ENCODE data around the gene ERBB4. TPM values are rescaled to one million over a fixed set of nuclear protein-coding genes. Genes with fewer than 3 reads are reported as not detected.

The ERBB4 gene
- total RNA-seq, 1 donor from 2014 or later, result 1.2 TPM

DNA sequence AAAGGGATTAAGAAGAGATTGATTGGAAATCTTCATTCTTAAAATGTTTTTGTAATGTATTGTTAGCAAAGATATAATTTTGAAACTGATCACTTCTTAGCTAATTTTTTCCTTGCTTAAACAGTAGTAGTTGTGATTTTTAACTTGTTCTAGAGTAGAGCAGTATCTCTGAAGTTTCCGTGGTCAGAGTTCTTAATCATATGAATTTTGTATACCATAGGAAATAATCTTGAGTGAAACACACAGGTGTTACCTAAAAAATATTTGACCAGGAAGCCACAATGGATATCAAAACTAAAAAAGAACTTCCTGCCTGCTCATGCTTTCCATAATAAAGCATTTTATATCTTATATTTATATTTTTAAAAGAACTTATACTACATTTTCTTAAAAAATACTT is 907.1 kb downstream of the ERBB4 start:
- no peak overlapping the region for H2AFZ ChIP-seq (ENCODE audit: low read depth, low read length)
- H3K9me3 Mint-ChIP-seq (ENCODE audit: unreplicated experiment), result no peaks in the 10 kb centered on the region
- H3K9ac ChIP-seq (ENCODE audit: low read length), result no peak overlapping the region
- TF ChIP-seq, protein P1, sequence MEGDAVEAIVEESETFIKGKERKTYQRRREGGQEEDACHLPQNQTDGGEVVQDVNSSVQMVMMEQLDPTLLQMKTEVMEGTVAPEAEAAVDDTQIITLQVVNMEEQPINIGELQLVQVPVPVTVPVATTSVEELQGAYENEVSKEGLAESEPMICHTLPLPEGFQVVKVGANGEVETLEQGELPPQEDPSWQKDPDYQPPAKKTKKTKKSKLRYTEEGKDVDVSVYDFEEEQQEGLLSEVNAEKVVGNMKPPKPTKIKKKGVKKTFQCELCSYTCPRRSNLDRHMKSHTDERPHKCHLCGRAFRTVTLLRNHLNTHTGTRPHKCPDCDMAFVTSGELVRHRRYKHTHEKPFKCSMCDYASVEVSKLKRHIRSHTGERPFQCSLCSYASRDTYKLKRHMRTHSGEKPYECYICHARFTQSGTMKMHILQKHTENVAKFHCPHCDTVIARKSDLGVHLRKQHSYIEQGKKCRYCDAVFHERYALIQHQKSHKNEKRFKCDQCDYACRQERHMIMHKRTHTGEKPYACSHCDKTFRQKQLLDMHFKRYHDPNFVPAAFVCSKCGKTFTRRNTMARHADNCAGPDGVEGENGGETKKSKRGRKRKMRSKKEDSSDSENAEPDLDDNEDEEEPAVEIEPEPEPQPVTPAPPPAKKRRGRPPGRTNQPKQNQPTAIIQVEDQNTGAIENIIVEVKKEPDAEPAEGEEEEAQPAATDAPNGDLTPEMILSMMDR (IDR thresholded peaks at IDR 0.05; ENCODE audit: insufficient read depth, low read depth, low read length), result no peak
- no peaks in the 10 kb centered on the region for H3K4me1 Mint-ChIP-seq (ENCODE audit: low read depth, unreplicated experiment)
- no peak overlapping the region for H3K27ac Mint-ChIP-seq (ENCODE audit: unreplicated experiment)
- no peaks in the 10 kb centered on the region for H3K36me3 ChIP-seq (ENCODE audit: insufficient read depth, low read length)
- no peak for FAIRE-seq
- H3K9me3 ChIP-seq (ENCODE audit: insufficient read depth, low read depth, low read length), result no peaks in the 10 kb centered on the region
- no peak overlapping the region for H3K27ac ChIP-seq (ENCODE audit: low read depth, low read length)
- no peaks in the 10 kb centered on the region for H4K20me1 ChIP-seq (ENCODE audit: insufficient read depth, low read length)
- H3K4me3 ChIP-seq (ENCODE audit: insufficient read depth, low read depth, low read length), result no peak overlapping the region
- H3K27me3 Mint-ChIP-seq (ENCODE audit: low read depth, unreplicated experiment), result no peaks in the 10 kb centered on the region
- H3K4me1 ChIP-seq (ENCODE audit: insufficient read depth, low read length), result no peaks in the 10 kb centered on the region
- H3K36me3 Mint-ChIP-seq (ENCODE audit: low read depth, unreplicated experiment), result no peaks in the 10 kb centered on the region
- H3K4me2 ChIP-seq (ENCODE audit: low read length), result no peak overlapping the region
- H3K79me2 ChIP-seq (ENCODE audit: insufficient read depth, low read length), result no peaks in the 10 kb centered on the region
- DNase-seq (ENCODE audit: low read depth), result no peak
- no peaks in the 10 kb centered on the region for H3K27me3 ChIP-seq (ENCODE audit: insufficient read depth, low read length)
- no peak overlapping the region for H3K4me3 Mint-ChIP-seq (ENCODE audit: unreplicated experiment)

- H4K20me1 ChIP-seq (ENCODE audit: insufficient read depth, low read length), result no peaks in the 10 kb centered on the region
- H2AFZ ChIP-seq (ENCODE audit: low read depth, low read length), result no peak overlapping the region
- FAIRE-seq, result no peak
- Mint-ChIP-seq H3K27me3 (ENCODE audit: low read depth, unreplicated experiment) (no peaks in the 10 kb centered on the region), H3K36me3 (ENCODE audit: low read depth, unreplicated experiment) (no peaks in the 10 kb centered on the region), H3K9me3 (ENCODE audit: unreplicated experiment) (no peaks in the 10 kb centered on the region), H3K27ac (ENCODE audit: unreplicated experiment) (no peak overlapping the region), H3K4me3 (ENCODE audit: unreplicated experiment) (no peak overlapping the region), H3K4me1 (ENCODE audit: low read depth, unreplicated experiment) (no peaks in the 10 kb centered on the region)
- H3K79me2 ChIP-seq (ENCODE audit: insufficient read depth, low read length), result no peaks in the 10 kb centered on the region
- H3K4me3 ChIP-seq (ENCODE audit: insufficient read depth, low read depth, low read length), result no peak overlapping the region
- no peaks in the 10 kb centered on the region for H3K36me3 ChIP-seq (ENCODE audit: insufficient read depth, low read length)
- no peak for DNase-seq (ENCODE audit: low read depth)
- H3K27me3 ChIP-seq (ENCODE audit: insufficient read depth, low read length), result no peaks in the 10 kb centered on the region
- H3K27ac ChIP-seq (ENCODE audit: low read depth, low read length), result no peak overlapping the region
- H3K9me3 ChIP-seq (ENCODE audit: insufficient read depth, low read depth, low read length), result no peaks in the 10 kb centered on the region
- no peaks in the 10 kb centered on the region for H3K4me1 ChIP-seq (ENCODE audit: insufficient read depth, low read length)
- no peak overlapping the region for H3K9ac ChIP-seq (ENCODE audit: low read length)
- TF ChIP-seq, protein P1 (IDR thresholded peaks at IDR 0.05; ENCODE audit: insufficient read depth, low read depth, low read length), result no peak
- TF ChIP-seq EZH2 (IDR thresholded peaks at IDR 0.05; ENCODE audit: insufficient read depth, low read length), result no peak
- H3K4me2 ChIP-seq (ENCODE audit: low read length), result no peak overlapping the region
These were observed 915.5 kb downstream of the ERBB4 start for GRCh38 chr2:211623096-211623495.

GRCh38 chr2:211620986-211621385 is 917.6 kb downstream of the ERBB4 start:
- Histone ChIP-seq H3K27ac (ENCODE audit: low read depth, low read length) (no peak overlapping the region), H3K9ac (ENCODE audit: low read length) (no peak overlapping the region), H3K4me3 (ENCODE audit: insufficient read depth, low read depth, low read length) (no peak overlapping the region), H4K20me1 (ENCODE audit: insufficient read depth, low read length) (no peaks in the 10 kb centered on the region), H3K27me3 (ENCODE audit: insufficient read depth, low read length) (no peaks in the 10 kb centered on the region), H3K4me2 (ENCODE audit: low read length) (no peak overlapping the region), H3K4me1 (ENCODE audit: insufficient read depth, low read length) (no peaks in the 10 kb centered on the region), H3K36me3 (ENCODE audit: insufficient read depth, low read length) (no peaks in the 10 kb centered on the region), H2AFZ (ENCODE audit: low read depth, low read length) (no peak overlapping the region), H3K9me3 (ENCODE audit: insufficient read depth, low read depth, low read length) (no peaks in the 10 kb centered on the region), H3K79me2 (ENCODE audit: insufficient read depth, low read length) (no peaks in the 10 kb centered on the region)
- TF ChIP-seq, protein P1 (IDR thresholded peaks at IDR 0.05; ENCODE audit: insufficient read depth, low read depth, low read length), result no peak
- no peak for TF ChIP-seq EZH2 (IDR thresholded peaks at IDR 0.05; ENCODE audit: insufficient read depth, low read length)
- Mint-ChIP-seq H3K27me3 (ENCODE audit: low read depth, unreplicated experiment) (no peaks in the 10 kb centered on the region), H3K4me3 (ENCODE audit: unreplicated experiment) (no peak overlapping the region), H3K27ac (ENCODE audit: unreplicated experiment) (no peak overlapping the region), H3K36me3 (ENCODE audit: low read depth, unreplicated experiment) (no peaks in the 10 kb centered on the region), H3K4me1 (ENCODE audit: low read depth, unreplicated experiment) (no peaks in the 10 kb centered on the region), H3K9me3 (ENCODE audit: unreplicated experiment) (no peaks in the 10 kb centered on the region)
- DNase-seq (ENCODE audit: low read depth) (no peak), FAIRE-seq (no peak)

All from astrocyte (in vitro differentiated cells and primary cell).